Stomach (tissue), 9 donors: ENCODE results near the gene TIMM23B. TPM values are rescaled to one million over a fixed set of nuclear protein-coding genes. Genes with fewer than 3 reads are reported as not detected.
"Not testable (repeated sequence)": the region's sequence is repeated elsewhere in the genome, so short reads cannot be mapped to it uniquely, and the experiment has no call there.

Source experiments
- DNase-seq, 2 donors: peaks; one replicate each; pipeline versions ENCODE4 v3.0.0 to v3.0.0-alpha.2; 2013 to 2019
- H3K27ac ChIP-seq, 5 donors: fragments of 200-600 bp in 4 of 5; sonication (generic) in 4 of 5; one replicate each; pipeline ENCODE4 v1.5.1; 2013 to 2019; ENCODE audit warnings: mild to moderate bottlenecking in 1 of 5, moderate library complexity in 1 of 5
- H3K27me3 ChIP-seq, 3 donors: fragments of 200-600 bp; sonication (generic); one replicate each; pipeline ENCODE4 v1.5.1; 2017 to 2019; ENCODE audit warnings: mixed run types in 1 of 3
- H3K36me3 ChIP-seq, 4 donors: fragments of 200-600 bp; sonication (generic); 1 replicate in 3 of 4; 2 replicates in 1 of 4; pipeline ENCODE4 v1.5.1; 2016 to 2019
- H3K4me1 ChIP-seq, 4 donors: fragments of 200-600 bp; sonication (generic); one replicate each; pipeline ENCODE4 v1.5.1; 2016 to 2019
- H3K4me3 ChIP-seq, 4 donors: fragments of 200-600 bp; sonication (generic) in 3 of 4; one replicate each; pipeline ENCODE4 v1.5.1; 2016 to 2019; ENCODE audit warnings: mild to moderate bottlenecking in 1 of 4
- H3K9me3 ChIP-seq, 4 donors: fragments of 200-600 bp; sonication (generic); one replicate each; pipeline ENCODE4 v1.5.1; 2016 to 2019
- WGBS, 5 donors: extraction: QIAGEN DNeasy Blood & Tissue Kit in 3 of 5; methylation state at CpG; one replicate each; pipeline versions ENCODE4 v1.1.5 to v1.1.7; 2013 to 2018; 5-methylcytosine and 5-hydroxymethylcytosine counted together
- intact Hi-C: fragments of 100-400 bp; cut with DNase I; formaldehyde crosslinking; loops from one replicate; pipeline ENCODE4 v1.15.1; 2023; ENCODE audit warnings: low total_unique reads
- polyA plus RNA-seq, 3 donors: library from polyadenylated mRNA; stranded (reverse); fragments of 200-250 nt; gene quantifications; one replicate each; pipeline ENCODE4 v1.2.3, GENCODE V29; 2013
- total RNA-seq, 5 donors: library from RNA; depleted of rRNA; stranded (reverse); fragments of >200 nt; gene quantifications; one replicate each; pipeline versions ENCODE4 v1.1.0 to v1.2.3, GENCODE V29; 2014 to 2016
- donor health status: healthy with polysubstance abuse.
- donor health status: Bipolar disorder and iron deficiency.
- donor health status: healthy.

The TIMM23B gene
- total and polyA plus RNA-seq, 8 donors: 3.5 to 46.0 (median 24.9) TPM

DNA sequence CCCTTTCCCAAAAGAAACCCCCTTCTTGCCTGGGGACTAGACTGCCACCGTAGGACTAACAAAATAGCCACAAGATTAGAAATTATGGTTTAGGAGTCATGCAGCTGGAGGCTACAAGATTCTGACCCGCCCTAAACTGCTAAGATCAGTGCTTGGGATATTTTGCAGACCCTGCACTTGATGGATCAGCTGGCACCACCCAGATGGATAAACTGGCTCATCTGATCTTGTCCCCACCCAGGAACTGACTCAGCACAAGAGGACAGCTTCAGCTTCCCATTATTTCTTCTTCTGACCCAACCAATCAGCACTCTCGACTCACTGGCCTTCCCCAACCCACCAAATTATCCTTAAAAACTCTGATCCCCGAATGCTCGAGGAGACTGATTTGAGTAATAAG lies 10.6 kb upstream of the TIMM23B start:
- WGBS, 5 donors: 84 to 96% (median 94%) methylated on average over 2 to 5 of the region's 5 CpGs
- H3K9me3 ChIP-seq, H3K27me3 ChIP-seq, intact Hi-C loops, H3K4me1 ChIP-seq, H3K4me3 ChIP-seq, DNase-seq, H3K27ac ChIP-seq: not testable (repeated sequence)
- peaks cover 0 to 51% (median 29%) of the 10 kb centered on the region in 4 donors for H3K36me3 ChIP-seq

GRCh38 chr10:49931959-49932728 lies 9.7 kb upstream of the TIMM23B start:
- H3K4me1 ChIP-seq, intact Hi-C loops, DNase-seq, H3K27me3 ChIP-seq, H3K9me3 ChIP-seq, H3K27ac ChIP-seq, H3K4me3 ChIP-seq: not testable (repeated sequence)
- WGBS, 5 donors: 80 to 85% (median 82%) methylated on average over 7 of the region's 7 CpGs
- H3K36me3 ChIP-seq: peaks cover 0 to 43% (median 25%) of the 10 kb centered on the region in 4 donors

DNA sequence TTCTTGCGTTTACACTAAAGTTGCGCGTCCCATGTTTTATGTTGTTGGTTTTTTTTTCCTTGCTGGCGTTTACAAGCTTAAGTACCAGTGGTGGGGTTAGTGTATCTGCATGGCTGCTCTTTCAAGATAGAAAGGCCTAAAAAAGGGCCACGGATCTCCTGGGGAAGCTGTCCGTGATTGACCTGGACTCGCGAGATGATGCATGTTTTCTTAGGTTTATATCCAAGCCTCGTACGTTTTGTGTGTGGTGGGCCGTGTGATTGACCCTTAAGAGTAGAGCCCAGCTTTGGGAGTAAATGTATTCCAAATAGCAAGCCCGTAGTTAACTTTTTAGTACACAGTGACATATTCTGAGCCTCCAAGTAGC lies 469 bp downstream of the TIMM23B start:
- Histone ChIP-seq H3K4me3 (peak overlapping the region; percentile 84 to 94 (median 88)), H3K4me1 (peaks cover 4 to 33% (median 29%) of the 10 kb centered on the region in 4 donors), H3K36me3 (peaks cover 0 to 17% (median 14%) of the 10 kb centered on the region in 4 donors), H3K27ac (peak overlapping the region in 4 of 5 donors; percentile 73 to 86 (median 80))
- H3K27me3 ChIP-seq, DNase-seq, H3K9me3 ChIP-seq, intact Hi-C loops: not testable (repeated sequence)
- 0 to 2% (median 0%) methylated on average over 12 of the region's 12 CpGs for WGBS, 5 donors

DNA sequence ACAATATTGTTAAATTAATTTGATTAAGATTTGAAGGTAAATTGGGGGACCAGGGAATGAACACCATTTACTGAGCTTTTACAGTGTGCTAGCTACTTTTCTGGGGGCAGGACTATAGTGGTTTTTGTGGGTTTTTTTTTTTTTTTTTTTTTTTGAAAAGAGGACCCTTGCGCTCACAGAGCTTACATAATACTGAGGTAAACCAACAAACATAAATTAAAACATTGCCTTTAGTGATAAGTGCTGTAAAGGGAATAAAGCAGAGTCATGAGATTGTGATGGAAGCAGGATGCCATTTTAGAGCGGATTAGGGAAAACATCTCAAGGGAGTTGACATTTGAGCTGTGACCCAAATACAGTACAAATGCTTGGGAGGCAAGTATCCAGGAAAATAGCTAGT lies 1.8 kb downstream of the TIMM23B start:
- DNase-seq, H3K27ac ChIP-seq, H3K9me3 ChIP-seq, H3K27me3 ChIP-seq, intact Hi-C loops: not testable (repeated sequence)
- WGBS, 5 donors: 83 to 89% (median 86%) methylated on average over 2 of the region's 2 CpGs
- peaks cover 0 to 24% (median 22%) of the 10 kb centered on the region in 4 donors for H3K36me3 ChIP-seq
- peak overlapping the region in 1 of 4 donors; percentile 94 for H3K4me3 ChIP-seq
- H3K4me1 ChIP-seq: peaks cover 4 to 33% (median 29%) of the 10 kb centered on the region in 4 donors

- H3K4me1 ChIP-seq: peaks cover 0 to 10% (median 6%) of the 10 kb centered on the region in 4 donors
- DNase-seq, intact Hi-C loops, H3K27me3 ChIP-seq, H3K4me3 ChIP-seq, H3K27ac ChIP-seq, H3K9me3 ChIP-seq: not testable (repeated sequence)
- H3K36me3 ChIP-seq: peaks cover 0 to 32% (median 28%) of the 10 kb centered on the region in 4 donors
- 86 to 95% (median 91%) methylated on average over 1 of the region's 2 CpGs for whole genome bisulfite sequencing, 5 donors
Measured at GRCh38 chr10:49948142-49948541, 6.3 kb downstream of the TIMM23B start.

DNA sequence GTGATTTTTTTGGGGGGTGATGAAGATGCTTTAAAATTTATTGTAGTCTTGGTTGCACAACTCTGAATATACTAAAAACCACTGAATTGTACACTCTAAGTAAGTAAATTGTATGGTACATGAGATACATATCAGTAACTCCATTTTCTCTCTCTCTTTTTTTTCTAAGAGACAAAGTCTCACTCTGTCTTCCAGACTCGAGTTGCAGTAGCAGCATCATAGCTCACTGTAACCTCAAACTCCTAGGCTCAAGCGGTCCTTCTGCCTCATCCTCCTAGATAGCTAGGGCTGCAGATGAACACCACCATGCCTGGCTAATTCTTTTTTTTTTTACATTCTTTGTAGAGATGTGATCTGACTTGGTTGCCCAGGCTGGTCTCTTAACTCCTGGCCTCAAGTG lies 6.9 kb downstream of the TIMM23B start:
- H3K36me3 ChIP-seq: peaks cover 0 to 38% (median 33%) of the 10 kb centered on the region in 4 donors
- H3K4me3 ChIP-seq, H3K27me3 ChIP-seq, H3K9me3 ChIP-seq, H3K4me1 ChIP-seq, H3K27ac ChIP-seq, intact Hi-C loops, DNase-seq: not testable (repeated sequence)
- 90 to 97% (median 93%) methylated on average over 2 of the region's 2 CpGs for WGBS, 5 donors

DNA sequence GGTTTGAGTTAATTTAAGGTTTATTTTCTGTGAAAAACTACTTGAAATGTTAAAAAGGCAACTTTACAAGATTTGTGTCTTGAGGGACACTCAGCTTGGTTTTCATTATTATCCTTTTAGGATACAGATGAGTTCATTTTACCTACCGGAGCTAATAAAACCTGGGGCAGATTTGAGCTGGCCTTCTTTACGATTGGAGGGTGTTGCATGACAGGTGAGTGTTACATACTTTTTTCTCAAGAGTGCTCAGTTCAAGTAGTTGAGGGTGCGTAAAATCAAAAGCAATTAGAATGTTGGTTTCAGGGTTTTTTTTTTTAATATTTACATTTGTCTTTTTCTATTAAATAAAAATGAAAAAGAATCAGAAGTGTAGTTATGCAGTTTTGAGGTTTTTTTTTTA lies 10.2 kb downstream of the TIMM23B start:
- H3K27me3 ChIP-seq, H3K4me3 ChIP-seq, H3K9me3 ChIP-seq, DNase-seq, H3K4me1 ChIP-seq, intact Hi-C loops, H3K27ac ChIP-seq: not testable (repeated sequence)
- H3K36me3 ChIP-seq: peaks cover 4 to 47% (median 43%) of the 10 kb centered on the region in 4 donors
- 89 to 96% (median 93%) methylated on average over 3 of the region's 3 CpGs for WGBS, 5 donors

DNA sequence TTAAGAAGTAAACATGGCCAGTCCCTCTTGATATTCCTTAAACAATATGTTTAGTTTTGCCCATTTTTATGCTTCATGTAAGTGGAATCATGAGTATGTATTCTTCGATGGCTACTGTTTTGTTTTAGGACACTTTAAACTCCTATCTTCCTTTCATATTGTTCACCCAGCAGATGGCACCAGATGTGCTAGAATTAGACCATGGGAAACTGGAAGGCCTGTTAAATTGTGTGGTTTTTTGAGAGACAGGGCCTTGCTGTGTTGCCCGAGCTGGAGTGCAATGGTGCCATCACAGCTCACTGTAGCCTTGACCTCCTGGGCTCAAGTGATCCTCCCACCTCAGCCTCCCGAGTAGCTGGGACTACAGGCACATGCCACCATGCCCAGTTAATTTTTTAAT lies 11.3 kb downstream of the TIMM23B start:
- H3K27me3 ChIP-seq, H3K27ac ChIP-seq, intact Hi-C loops, H3K9me3 ChIP-seq, H3K4me3 ChIP-seq, H3K4me1 ChIP-seq, DNase-seq: not testable (repeated sequence)
- 70 to 86% (median 76%) methylated on average over 2 to 3 of the region's 3 CpGs for WGBS, 5 donors
- H3K36me3 ChIP-seq: peaks cover 4 to 50% (median 43%) of the 10 kb centered on the region in 4 donors

GRCh38 chr10:49970331-49970857 lies 28.5 kb downstream of the TIMM23B start:
- H3K9me3 ChIP-seq, H3K4me1 ChIP-seq, DNase-seq, H3K27me3 ChIP-seq, H3K27ac ChIP-seq, H3K4me3 ChIP-seq, intact Hi-C loops: not testable (repeated sequence)
- H3K36me3 ChIP-seq: peaks cover 0 to 14% (median 10%) of the 10 kb centered on the region in 4 donors
- 91 to 100% (median 95%) methylated on average over 2 to 36 of the region's 37 CpGs for WGBS, 5 donors

DNA sequence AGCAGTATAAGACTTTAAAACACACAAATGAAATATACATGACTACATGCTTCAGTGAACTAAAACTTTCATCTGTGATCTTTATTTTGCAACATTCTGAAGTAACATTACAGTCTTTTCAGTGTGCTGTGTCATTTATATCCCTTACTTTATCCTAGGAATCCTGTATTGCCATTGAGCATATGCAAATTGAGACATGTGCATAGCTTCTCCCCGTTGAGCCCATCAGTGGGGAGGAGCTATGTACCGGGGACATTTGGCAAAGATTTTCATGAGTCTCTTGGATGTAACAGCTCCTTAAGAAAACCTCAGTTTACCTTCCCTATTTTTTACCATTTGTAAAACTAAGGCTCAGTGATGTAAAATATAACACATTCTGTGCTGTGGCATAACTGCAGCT lies 29.6 kb downstream of the TIMM23B start:
- intact Hi-C loops, DNase-seq, H3K4me3 ChIP-seq, H3K27me3 ChIP-seq, H3K9me3 ChIP-seq, H3K27ac ChIP-seq, H3K4me1 ChIP-seq: not testable (repeated sequence)
- H3K36me3 ChIP-seq: peaks cover 0 to 18% (median 10%) of the 10 kb centered on the region in 4 donors
- 66 to 78% (median 68%) methylated on average over 2 of the region's 2 CpGs for WGBS, 5 donors

DNA sequence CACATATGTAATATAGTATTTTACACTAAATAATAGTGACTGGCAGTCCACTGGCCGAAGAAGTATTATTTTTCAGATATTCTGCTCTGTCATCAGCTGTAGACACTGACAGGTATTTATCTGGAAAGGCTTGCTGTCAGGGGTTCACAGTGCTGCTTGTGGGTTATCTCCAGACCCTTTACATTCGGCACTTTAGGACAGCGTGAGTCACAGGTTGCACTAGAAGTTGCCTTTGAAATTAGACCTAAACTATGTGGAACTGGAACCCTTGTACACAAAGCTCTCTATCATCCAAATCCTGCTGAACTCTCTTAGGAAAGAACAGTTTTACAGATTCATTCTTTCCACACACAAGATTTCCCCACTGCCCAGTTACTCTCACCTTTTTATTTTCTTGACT lies 30.2 kb downstream of the TIMM23B start:
- 72 to 100% (median 86%) methylated on average over 2 to 3 of the region's 3 CpGs for WGBS, 5 donors
- H3K9me3 ChIP-seq, H3K27ac ChIP-seq, intact Hi-C loops, H3K4me1 ChIP-seq, H3K4me3 ChIP-seq, H3K27me3 ChIP-seq, DNase-seq: not testable (repeated sequence)
- H3K36me3 ChIP-seq: peaks cover 0 to 18% (median 10%) of the 10 kb centered on the region in 4 donors

- H3K9me3 ChIP-seq, H3K4me3 ChIP-seq, H3K27me3 ChIP-seq, H3K27ac ChIP-seq, intact Hi-C loops, DNase-seq, H3K4me1 ChIP-seq: not testable (repeated sequence)
- peaks cover 0 to 17% (median 7%) of the 10 kb centered on the region in 4 donors for H3K36me3 ChIP-seq
- WGBS, 5 donors: 85 to 95% (median 92%) methylated on average over 3 of the region's 3 CpGs
Measured at GRCh38 chr10:49977756-49978155, 35.9 kb downstream of the TIMM23B start.
